CD4-positive, alpha-beta T cell treated with Interleukin-2 at 100 ng/mL for 4 hours (primary cell): Measurements from ENCODE around the gene FOXC1.

ENCODE experiments used
- DNase-seq: peaks from one replicate; pipeline ENCODE4 v3.0.0-alpha.2; 2020; ENCODE audit warnings: low spot score

Gene FOXC1

GRCh38 chr6:1612299-1612973 lies 2.7 kb downstream of the FOXC1 start:
- DNase-seq: no peak

- no peak for DNase-seq
Observed at GRCh38 chr6:1612974-1613306, 3.2 kb downstream of the FOXC1 start.

- no peak for DNase-seq
Observed at GRCh38 chr6:1613346-1613687, 3.6 kb downstream of the FOXC1 start.

DNA sequence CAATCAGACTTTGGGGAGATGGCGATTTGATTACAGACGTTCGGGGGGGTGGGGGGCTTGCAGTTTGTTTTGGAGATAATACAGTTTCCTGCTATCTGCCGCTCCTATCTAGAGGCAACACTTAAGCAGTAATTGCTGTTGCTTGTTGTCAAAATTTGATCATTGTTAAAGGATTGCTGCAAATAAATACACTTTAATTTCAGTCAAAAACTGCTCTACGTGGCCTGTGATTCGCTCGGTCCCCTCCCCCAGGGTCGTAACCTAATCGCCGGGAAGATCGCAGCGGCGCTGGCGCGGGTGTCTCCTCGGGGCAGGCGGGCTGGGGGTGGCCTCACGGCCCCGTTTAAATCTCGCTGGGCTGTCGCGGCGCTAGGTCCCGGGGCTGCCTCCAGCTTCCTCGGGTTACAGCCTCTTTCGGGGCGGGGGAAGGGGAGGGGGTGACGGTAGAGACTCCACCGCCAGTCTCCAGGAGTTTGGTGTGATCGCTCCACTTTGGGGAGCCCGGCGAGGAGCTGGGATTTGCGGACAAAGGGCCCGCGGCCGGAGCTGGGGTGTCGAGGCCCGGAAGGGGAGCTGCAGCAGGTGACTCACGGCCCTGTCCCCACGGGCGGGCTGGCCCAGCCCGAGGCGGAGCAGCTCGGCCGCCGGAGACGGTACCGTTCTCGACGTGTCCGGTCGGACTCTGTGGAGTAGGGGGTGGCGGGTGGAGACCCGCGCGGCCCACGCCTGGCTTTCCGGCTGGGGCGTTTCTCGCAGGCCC lies 4.2 kb downstream of the FOXC1 start:
- DNase-seq: no peak

DNA sequence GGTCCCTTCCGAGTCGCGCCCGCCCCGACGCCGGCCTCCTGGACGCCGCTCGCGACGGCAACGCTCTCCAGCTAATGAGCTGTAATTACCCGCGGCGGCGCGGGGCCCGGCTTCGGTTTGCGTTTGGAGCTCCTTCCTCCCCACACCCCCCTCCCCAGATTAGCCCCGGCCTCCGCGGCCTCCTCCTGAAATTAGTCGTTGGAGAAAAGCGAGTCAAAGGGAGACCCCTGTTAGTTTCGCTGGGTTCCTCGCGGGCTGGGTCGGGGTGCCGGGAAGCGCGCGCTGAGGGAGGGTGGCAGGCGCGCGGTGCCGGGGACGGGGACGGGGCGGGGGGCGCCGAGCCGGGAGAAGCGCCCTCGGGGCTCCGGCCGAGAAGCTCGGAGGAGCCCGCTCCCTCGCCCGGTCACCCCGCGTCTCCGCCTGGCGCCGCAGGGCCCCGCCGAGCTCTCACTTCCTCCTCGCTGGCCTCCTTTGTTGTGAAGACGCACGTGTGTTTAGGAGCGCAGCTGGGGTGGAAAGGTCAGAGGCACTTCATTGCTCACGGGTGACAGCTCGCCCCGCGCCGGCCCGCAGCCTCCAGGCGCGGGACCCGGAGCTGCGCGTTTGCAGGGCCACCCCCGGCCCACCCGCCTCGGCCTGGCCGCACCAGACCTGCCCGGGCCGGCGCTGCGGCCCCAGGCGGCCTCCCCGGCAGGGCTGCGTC lies 4.9 kb downstream of the FOXC1 start:
- DNase-seq: no peak

DNA sequence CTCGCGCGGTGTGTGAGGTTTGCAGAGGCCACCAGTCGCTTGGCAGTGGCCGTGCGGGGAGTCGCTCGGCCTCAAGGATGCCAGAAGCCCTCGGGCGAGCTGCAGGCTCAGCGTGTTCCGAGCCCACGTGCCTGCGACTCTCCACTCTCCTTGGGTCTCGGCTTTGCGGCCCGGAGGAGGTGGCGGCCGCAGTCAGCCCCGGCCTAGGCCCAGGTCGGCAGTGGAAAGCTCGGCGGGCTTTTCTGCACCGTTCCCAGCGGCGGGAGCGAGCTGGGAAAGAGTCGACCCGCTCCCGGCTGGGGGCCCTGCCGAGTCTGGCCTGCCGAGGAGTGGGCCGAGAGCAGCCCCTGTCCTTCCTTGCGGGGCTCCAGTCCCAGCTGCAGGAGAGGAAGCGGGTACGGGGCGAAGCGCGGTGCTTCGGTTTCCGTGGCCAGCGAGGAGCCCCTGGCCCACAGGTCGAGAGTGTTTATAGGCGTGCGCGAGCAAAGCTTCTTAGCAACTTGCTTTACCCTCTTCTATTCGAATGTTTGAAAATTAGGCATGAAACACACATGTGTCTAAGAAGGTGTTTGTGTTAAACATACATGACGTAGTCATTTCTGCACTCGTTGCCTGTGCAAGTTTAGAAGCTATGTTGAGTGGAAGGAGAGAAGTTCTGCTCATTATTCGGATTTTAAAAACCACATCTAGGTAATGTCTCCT lies 5.6 kb downstream of the FOXC1 start:
- no peak for DNase-seq

- DNase-seq: no peak
Observed at GRCh38 chr6:1615853-1616420, 6.2 kb downstream of the FOXC1 start.

DNA sequence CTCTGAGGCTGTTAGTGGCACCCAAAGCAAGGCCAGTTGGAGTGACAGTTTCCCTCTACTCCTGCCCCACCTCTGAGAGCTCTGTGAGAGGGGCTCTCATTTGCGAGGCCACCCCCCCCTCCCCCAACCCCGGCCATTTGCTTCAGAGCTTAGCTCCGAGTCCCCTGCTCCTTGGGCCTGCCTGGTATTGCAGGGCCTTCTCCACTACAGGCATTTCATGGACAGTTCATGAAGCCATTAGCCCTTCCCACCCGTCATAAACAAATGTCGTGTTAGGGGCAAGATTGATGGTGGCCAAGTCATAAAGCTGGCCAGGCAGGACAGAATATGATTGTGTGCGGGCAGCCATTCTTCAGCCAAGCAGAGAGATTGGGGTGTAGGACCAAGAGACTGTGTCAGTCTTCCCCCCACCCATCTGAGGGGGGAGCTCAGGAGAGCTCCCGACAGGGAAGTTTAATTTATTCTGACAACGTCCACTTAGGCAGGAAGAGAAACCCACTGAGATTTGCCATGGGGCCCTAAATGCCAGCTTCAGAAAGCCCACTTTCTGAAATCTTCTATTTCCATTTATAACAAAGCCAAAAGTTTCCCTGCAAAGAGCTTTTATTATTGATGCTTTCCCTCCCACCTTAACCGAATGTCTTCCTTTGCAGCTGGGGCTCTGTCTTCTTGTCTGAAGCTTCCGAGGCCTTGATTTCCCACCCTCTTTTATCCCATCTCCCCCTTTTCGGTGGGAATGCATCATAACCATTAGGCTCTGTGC lies 7.2 kb downstream of the FOXC1 start:
- DNase-seq: no peak

- DNase-seq: no peak
Observed at GRCh38 chr6:1617466-1618310, 8.0 kb downstream of the FOXC1 start.

DNA sequence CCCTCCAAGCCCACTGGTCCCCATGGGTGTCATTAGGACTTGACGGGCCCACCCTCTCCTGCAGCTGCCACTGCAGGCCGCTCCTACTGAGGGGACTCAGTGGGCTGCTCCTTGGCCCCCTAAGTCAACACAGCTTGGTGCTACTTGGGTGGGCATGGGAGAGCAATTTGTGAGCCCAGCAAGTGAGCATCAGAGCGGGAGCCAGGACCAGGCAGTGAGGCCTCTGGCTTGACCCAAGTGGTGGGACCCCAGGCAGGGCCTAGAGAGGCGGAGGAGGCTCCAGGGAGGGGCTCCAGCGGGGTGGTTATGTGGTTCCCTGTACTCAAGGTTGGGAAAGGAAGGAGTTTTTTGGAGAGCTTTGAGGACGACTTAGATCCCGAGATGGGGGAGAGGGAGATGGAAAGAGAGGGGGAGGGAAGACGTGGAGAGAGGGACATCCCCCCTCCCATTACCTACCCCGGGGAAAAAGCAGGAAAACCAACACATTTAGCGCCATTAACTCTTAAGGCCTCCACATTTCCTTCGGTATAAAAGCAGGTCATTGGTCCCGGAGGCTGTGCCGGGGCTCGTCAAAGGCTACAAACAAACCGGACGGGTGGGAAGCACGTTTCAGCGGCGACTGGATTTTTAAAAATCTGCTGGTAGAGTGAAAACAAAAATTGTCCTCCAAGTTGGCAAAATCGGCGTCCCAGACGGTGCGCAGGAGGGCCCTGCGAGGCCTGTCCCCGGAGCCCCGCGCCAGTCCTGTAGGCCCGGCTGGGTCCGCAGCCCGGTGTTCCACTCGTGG lies 8.8 kb downstream of the FOXC1 start:
- DNase-seq: no peak

- no peak for DNase-seq
Observed at GRCh38 chr6:1619098-1619672, 9.5 kb downstream of the FOXC1 start.

GRCh38 chr6:1619673-1620503 lies 10.2 kb downstream of the FOXC1 start:
- DNase-seq: no peak

GRCh38 chr6:1620504-1621069 lies 10.9 kb downstream of the FOXC1 start:
- no peak for DNase-seq

DNA sequence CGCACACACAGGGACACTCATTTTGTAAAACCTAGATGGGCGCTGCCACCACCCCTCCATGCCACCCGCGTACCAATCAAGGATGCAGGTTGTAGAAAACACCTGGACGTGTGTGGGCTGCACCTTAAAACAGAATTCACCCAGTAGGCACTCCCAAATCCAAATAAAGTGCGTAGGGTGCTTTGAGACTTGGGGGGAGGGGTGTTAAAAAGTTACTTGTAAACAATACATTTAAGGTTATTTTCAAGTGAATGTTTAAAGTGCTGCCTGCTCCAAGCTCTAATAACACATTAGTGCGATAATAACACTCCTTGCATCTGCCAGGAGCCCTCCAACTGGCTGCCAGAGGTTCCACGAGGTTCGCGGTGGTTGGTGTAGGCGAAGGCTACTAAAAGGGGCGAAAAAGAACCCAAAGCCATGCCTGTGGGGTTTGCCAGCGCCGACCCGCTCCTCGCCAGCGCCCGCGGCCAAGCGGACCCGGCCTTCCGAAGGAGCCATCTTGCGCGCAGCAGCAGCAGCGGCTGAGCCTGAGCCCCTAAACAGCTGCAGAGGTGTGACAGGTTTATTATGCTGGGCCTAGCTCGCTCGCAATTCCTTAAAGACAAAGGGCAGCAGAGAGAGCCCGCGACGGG lies 11.5 kb downstream of the FOXC1 start:
- DNase-seq: no peak

DNA sequence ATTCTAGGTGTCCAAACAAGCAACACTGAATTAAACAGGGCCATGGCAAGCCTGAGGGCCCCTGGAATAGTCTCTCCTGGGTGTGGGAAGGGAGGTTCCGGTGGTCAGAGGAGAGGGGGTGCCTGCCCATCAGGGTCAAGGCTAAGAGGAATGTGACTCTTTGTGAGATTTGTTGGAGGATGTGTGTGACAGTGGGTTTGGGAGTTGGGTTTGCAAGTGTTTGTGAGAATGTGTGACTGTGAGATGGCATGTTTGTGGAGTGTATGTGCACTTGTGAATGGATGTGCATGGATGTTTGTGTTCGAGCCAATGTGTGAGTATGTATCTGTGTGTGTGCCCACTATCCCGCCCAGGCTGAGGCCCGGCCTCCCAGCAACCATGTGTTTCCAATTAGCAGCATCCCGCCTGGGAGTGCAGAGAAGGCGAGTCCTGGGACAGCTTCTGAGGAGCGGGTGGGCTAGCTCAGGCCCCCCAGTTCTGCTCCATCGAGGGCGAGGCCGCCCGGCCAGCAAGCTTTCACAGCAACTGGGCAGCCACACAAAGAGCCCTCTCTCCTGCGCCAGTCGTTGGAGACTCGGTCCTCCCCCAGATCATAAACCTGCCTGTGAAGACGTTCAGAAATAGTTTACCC lies 12.6 kb downstream of the FOXC1 start:
- DNase-seq: no peak

- no peak for DNase-seq
Observed at GRCh38 chr6:1622851-1623768, 13.4 kb downstream of the FOXC1 start.
